Uterus (tissue), 2 donors: ENCODE results near the gene CFAP92.

ENCODE experiments used
- CTCF ChIP-seq, 4 experiments: fragments of 200-600 bp in 2 of 4; fragments of 450-650 bp in 2 of 4; sonication (generic) in 2 of 4; IDR thresholded peaks; one replicate each; pipeline ENCODE4 v1.5.1; 2016 to 2019; ENCODE audit warnings: antibody characterized with exemption in 4 of 4, mild to moderate bottlenecking in 2 of 4, moderate library complexity in 1 of 4
- POLR2A ChIP-seq, 2 donors: fragments of 450-650 bp; IDR thresholded peaks; one replicate each; pipeline ENCODE4 v1.6.1; 2016; ENCODE audit warnings: antibody characterized with exemption in 2 of 2, mild to moderate bottlenecking in 1 of 2, moderate library complexity in 1 of 2

GRCh38 chr3:128942161-128942952 is 51.5 kb downstream of the CFAP92 start:
- TF ChIP-seq CTCF (IDR thresholded peaks at IDR 0.05) (no peak), POLR2A (IDR thresholded peaks at IDR 0.05) (no peak)
